A204.1 (cell line): Measurements from ENCODE around the gene RPP40.
"Not testable (repeated sequence)": the region's sequence is repeated elsewhere in the genome, so short reads cannot be mapped to it uniquely, and the experiment has no call there.

Experiments
- FAIRE-seq: peaks from 2 replicates; lab custom pipeline; 2012; peaks lifted over from hg19 to GRCh38; lab: Jason Lieb, UNC

The RPP40 gene

DNA sequence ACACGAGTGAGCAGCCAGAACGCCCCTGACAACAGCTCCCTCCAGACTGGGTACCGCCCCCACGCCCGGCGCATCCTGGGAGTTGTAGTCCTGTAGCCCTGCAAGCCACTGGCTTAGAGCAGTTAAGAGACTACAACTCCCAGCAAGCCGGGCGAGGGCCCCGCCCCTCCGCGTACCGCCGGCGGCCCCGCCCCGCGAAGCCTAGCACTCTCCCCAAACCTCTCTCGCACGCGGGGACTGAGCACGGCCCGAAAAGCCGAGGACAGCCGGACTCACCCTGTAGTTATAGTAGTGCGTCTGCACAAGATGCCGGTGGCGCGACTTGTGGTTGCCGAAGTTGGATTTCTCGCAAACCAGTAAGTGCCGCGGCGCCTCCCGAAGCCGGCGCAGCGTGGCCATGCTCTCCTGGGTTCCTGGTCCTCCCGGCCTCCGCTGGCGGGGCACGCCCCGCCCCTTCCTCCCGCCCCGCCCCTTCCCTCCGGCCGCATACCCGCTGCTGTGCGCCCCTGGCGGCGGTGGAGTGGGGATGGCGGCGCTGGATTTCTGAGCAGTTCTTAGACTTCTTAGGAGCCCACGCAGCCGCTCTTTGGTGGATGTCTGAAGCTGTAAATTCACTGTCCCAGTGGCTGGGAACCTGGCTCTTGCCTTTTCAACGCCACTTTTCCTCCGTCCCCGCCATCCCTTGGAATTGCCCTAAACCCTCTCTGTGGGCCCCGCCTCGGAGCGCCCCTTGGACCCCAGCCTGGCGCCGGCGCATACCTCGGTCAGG is at the start of gene RPP40:
TSS of gene RPP40 (minus strand) at position 434 of the 769 bp plus-strand sequence. CDS start at position 399, 35 bp downstream.
- no peak for FAIRE-seq

- FAIRE-seq = no peak
Observed at GRCh38 chr6:5053038-5053437, 49.2 kb upstream of the RPP40 start.

- FAIRE-seq = no peak
Observed at GRCh38 chr6:5051394-5051793, 47.6 kb upstream of the RPP40 start.

- FAIRE-seq = no peak
Observed at GRCh38 chr6:5050009-5050408, 46.2 kb upstream of the RPP40 start.

- no peak for FAIRE-seq
Observed at GRCh38 chr6:5046430-5046829, 42.6 kb upstream of the RPP40 start.

DNA sequence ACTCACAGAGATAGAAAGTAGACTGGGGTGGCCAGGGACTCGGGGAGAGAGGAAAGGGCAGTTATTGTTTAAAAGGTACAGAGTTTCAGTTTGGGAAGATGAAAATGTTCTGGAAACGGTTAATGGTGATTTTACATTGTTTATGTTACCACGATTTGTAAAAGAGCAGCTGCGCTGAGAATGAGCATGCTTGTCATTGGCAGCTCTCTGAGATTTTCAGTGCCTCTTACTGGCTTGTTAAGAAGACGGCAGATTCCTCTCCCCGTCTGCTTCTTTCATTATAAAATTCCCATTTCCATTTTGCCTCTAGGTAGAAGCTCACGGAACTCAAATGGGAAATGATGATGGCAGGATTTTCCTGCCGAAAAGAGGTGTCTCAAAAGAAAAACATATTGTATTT is 41.6 kb upstream of the RPP40 start:
- no peak for FAIRE-seq

DNA sequence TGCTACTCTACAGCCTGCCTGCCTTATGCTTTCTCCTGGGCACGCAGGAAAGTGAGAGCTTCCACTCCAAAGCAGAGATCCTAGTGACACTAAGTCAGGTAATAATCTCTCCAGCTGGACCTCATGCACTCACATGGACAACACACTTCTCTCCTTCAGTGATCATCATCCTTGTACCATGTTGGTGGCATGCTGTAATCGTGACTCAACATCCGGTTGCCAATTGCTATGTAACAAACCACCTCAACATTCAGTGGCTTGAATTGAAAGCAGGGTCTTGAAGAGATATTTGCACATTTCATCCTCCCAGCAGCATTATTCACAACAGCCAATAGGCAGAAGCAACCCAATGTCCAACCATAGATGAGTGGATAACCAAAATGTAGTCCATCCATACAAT is 41.0 kb upstream of the RPP40 start:
- FAIRE-seq = no peak

DNA sequence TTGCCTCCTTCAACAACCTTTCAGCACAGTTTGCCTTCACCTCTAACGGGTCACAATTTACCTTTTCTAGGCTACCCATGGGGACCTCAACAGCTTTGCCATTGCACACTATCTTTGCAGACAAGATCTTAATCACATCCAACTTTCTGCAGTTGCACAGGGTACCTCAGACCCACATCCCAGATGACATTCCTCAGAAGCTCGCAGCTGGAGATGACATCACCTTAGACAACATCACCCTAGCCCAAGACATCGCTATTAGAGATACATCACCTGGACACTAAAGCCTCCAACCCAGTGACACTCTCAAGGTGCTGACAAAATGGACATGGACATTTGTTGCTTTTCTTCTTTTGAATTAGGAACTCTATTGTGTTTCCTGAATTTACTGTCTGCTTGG is 38.6 kb upstream of the RPP40 start:
- no peak for FAIRE-seq

- FAIRE-seq = no peak
Observed at GRCh38 chr6:5041955-5042354, 38.1 kb upstream of the RPP40 start.

- no peak for FAIRE-seq
Observed at GRCh38 chr6:5036269-5036668, 32.4 kb upstream of the RPP40 start.

GRCh38 chr6:5034736-5035135 is 30.9 kb upstream of the RPP40 start:
- no peak for FAIRE-seq

DNA sequence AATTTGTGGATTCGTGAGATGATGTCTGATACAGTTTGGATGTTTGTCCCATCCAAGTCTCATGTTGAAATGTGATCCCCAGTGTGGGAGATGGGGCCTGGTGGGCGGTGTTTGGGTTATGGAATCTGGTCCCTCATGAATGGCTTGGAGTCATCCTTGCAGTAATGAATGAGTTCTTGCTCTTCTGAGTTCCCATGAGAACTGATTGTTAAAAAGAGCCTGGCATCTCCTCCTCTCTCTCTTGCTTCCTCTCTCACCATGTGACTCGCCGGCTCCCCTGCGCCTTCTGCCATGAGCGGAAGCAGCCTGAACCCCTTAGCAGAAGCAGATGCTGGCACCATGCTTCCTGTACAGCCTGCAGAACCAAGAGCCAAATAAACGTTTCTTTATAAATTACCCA is 30.5 kb upstream of the RPP40 start:
- no peak for FAIRE-seq

DNA sequence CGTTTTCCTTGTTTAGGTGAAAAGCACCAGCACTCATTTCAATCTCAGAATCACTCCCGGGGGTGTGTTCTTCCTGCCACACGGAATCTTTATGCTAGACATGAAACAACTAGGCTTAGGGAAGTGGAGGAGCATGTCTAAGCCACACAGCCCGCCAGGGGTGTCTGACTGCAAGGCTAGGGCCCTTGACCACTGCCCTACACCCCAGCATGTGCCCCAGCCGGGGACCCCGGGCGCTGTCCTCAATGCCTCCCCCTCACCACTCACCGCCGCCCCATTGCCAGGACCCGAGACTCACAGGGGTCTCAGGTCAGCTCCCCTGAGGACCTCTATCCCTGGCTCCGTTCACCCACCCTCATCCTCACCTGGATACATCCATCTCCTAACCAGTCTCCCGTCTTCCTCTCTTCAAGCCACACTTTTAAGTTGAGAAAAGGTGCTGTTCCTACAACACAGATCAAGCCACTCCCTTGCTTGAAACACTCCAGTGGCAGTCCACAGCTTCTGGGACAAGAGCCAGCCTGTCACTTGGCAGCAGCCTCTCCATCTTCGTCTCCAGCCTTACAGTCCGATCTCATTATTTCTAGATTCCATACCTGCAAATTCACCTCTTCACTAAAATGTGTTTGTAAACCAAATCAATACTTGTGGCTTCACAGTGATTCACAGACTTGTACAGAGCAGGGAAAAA is 29.5 kb upstream of the RPP40 start:
- not testable (repeated sequence) for FAIRE-seq

- not testable (repeated sequence) for FAIRE-seq
Observed at GRCh38 chr6:5032706-5033105, 28.9 kb upstream of the RPP40 start.

DNA sequence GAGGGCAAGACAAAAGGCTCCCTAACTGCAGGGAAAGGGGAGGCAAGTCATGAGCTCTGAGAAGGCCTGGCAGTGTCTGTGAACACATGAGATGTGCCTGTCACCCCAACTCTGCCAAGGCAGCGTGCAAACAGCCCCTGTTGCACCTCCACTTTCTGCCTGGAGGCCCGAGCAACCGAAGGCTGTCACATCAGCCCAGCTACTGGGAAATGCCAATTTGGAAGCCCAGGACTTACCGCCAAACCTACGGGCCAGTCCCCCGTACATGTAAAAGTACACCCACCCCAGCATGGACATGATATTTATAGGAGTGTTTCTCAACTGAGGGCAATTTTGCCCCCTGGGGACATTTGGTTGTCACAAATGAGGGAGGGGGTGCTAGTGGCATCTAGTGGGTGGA is 27.3 kb upstream of the RPP40 start:
- no peak for FAIRE-seq

GRCh38 chr6:5030596-5031136 is 26.8 kb upstream of the RPP40 start:
- FAIRE-seq = no peak

GRCh38 chr6:5029609-5030008 is 25.8 kb upstream of the RPP40 start:
- FAIRE-seq = no peak

DNA sequence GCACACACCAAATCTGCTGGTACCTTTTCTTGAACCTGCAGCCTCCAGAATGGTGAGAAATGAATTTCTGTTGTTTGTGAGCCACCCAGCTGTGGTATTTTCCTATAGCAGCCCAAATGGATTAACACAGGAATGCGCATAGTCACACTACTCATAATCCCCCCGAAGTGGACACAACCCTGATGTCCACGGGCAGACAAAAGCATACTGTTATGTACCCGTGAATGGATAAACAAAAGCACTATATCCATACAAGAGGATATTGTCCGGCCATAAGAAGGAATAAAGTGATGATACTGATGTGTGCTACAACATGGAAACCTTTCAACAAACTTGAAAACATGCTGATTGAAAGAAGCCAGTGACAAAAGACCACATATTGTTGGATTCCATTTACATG is 25.1 kb upstream of the RPP40 start:
- FAIRE-seq = no peak

- no peak for FAIRE-seq
Observed at GRCh38 chr6:5028301-5028700, 24.5 kb upstream of the RPP40 start.

DNA sequence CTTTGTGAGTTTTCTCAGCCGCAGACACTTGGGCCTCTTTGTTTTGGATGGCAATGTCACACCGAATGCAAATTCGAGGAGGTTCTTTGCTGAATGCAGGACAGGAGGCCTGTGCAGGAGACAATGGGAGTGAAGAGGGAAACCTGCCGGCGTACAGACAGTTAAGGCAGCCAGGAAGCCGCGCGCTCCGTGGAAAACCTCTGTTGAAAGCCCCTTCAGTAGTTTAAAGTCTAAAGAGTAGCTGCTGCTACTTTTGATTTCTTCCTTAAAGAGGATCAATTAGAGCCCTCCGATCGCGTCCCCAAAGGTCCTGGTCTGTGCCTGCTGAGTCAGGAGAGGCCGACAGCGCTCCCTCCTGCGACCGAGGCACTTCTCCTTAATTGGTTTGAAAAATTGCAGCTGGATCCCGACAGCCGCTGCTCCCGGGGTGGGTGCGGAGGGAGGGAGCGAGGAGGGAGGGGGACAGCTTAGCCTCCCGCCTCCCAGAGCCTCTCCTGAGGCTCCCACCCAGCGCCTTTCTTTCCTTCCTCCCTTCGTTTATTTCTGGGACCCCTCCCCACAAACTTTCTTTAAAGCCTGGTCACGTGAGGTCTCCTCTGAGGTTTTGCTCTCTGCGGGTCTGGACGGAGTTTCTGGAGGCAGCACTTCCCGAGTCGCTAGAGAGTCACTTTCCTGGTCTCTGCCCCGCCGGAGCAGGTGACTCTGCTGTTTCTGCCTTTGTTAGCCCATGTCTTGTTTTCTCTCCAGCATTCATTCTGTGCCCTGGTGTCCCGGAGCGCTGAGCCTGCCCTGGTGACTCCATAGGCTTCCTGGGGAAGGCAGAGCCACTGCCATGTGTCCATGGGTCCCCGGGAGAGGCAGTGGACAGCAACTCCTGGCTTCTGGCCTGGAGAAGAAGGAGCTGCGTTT is 22.3 kb upstream of the RPP40 start:
- no peak for FAIRE-seq

DNA sequence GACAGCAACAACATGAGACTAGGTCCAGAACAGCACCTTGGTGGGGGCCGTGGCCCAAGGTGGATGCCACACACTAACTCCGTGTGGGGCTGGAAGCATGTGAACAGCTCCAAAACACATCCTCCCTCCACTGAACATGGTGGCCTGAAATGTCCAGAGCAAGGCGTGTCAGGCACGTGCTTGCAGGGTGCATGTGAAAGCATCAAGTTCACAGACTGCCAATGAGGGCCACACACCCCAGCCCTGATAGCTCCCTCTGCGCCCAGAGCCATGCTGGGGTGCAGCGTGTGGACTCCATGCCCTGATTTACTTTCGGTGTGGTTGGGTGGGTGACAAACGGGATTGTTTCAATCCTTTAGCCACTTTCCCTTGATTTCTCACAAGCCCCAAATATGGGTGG is 20.1 kb upstream of the RPP40 start:
- no peak for FAIRE-seq

DNA sequence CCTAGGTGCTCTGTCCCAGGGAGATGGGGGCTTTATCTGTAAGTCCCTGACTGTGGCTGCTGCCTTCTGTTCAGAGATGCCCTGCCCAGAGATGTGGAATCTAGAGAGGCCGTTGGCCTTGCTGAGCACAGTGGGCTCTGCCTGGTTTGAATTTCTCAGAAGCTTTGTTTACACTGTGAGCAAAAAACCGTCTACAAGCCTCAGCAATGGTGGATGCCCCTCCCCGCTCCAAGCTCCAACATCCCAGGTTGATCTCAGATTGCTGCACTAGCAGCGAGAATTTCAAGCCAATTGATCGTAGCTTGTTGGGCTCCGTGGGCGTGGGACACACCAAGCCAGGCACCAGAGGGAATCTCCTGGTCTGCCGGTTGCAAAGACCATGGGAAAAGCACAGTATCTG is 16.3 kb upstream of the RPP40 start:
- no peak for FAIRE-seq
